SU-DHL-6 (cell line): Measurements from ENCODE around the gene TULP3.

Experiments
- H2AFZ ChIP-seq: fragments of 200-600 bp; sonication (generic); 2 replicates; pipeline ENCODE4 v1.6.1; 2014; ENCODE audit warnings: low read depth, mild to moderate bottlenecking, moderate library complexity, mixed read lengths, antibody characterized with exemption, low read length; ENCODE audit not compliant: severe bottlenecking
- H3F3A ChIP-seq: fragments of 200-600 bp; shearing (Covaris generic); 2 replicates; pipeline ENCODE4 v1.6.0; 2016; ENCODE audit warnings: antibody characterized with exemption, mild to moderate bottlenecking; ENCODE audit not compliant: insufficient read depth
- H3K27ac ChIP-seq: fragments of 200-600 bp; sonication (generic); 2 replicates; pipeline ENCODE4 v1.5.1; 2016; ENCODE audit warnings: low read depth, mild to moderate bottlenecking, low read length, moderate library complexity, mixed read lengths
- H3K27me3 ChIP-seq: fragments of 200-600 bp; sonication (generic), shearing (Covaris generic); 2 replicates; pipeline ENCODE4 v1.6.0; 2014; ENCODE audit warnings: mild to moderate bottlenecking, low read length
- H3K36me3 ChIP-seq: fragments of 200-600 bp; sonication (generic); 2 replicates; pipeline ENCODE4 v1.6.1; 2014; ENCODE audit warnings: mild to moderate bottlenecking, low read length, mixed read lengths
- H3K4me2 ChIP-seq: fragments of 300-600, 200-600 bp; shearing (Covaris generic), sonication (generic); 2 replicates; pipeline ENCODE4 v1.6.0; 2014; ENCODE audit warnings: low read length, low read depth, mild to moderate bottlenecking; ENCODE audit not compliant: poor library complexity, severe bottlenecking
- H3K4me3 ChIP-seq: fragments of 200-600 bp; sonication (generic); 2 replicates; pipeline ENCODE4 v1.5.1; 2014; ENCODE audit warnings: antibody characterized with exemption, low read length, mild to moderate bottlenecking, mixed read lengths; ENCODE audit not compliant: insufficient read depth, poor library complexity, severe bottlenecking
- H3K79me2 ChIP-seq: fragments of 200-600 bp; sonication (generic); 2 replicates; pipeline ENCODE4 v1.6.1; 2014; ENCODE audit warnings: mild to moderate bottlenecking, low read length, moderate library complexity; ENCODE audit not compliant: insufficient read depth
- H3K9ac ChIP-seq: fragments of 200-600 bp; sonication (generic); 2 replicates; pipeline ENCODE4 v1.7.0; 2014; ENCODE audit warnings: mild to moderate bottlenecking, low read length
- H3K9me2 ChIP-seq: fragments of 200-600 bp; sonication (generic); replicated peaks from 2 replicates; pipeline ENCODE4 v1.6.1; 2014; ENCODE audit warnings: low read length; ENCODE audit not compliant: insufficient read depth
- H3K9me3 ChIP-seq: fragments of 200-600 bp; sonication (generic); 2 replicates; pipeline ENCODE4 v1.6.1; 2014; ENCODE audit warnings: low read length, mixed read lengths; ENCODE audit not compliant: insufficient read depth
- H4K20me1 ChIP-seq: fragments of 200-600 bp; sonication (generic); 2 replicates; pipeline ENCODE4 v1.6.1; 2014; ENCODE audit warnings: low read depth, mild to moderate bottlenecking, antibody characterized with exemption, low read length, moderate library complexity, mixed read lengths
- EZH2phosphoT487 ChIP-seq: fragments of 200-600 bp; sonication (generic), shearing (Covaris generic); conservative IDR thresholded peaks from 2 replicates; pipeline ENCODE4 v1.6.1; 2018; ENCODE audit warnings: mild to moderate bottlenecking, antibody characterized with exemption, low read length, moderate library complexity, mixed read lengths
- TF ChIP-seq, protein P1 (sequence below): fragments of 200-600 bp; sonication (generic); IDR thresholded peaks from one replicate; pipeline ENCODE4 v1.5.1; 2017; ENCODE audit warnings: antibody characterized with exemption, mild to moderate bottlenecking, low read length, moderate library complexity; ENCODE audit not compliant: insufficient read depth, poor library complexity, severe bottlenecking

TULP3 gene

DNA sequence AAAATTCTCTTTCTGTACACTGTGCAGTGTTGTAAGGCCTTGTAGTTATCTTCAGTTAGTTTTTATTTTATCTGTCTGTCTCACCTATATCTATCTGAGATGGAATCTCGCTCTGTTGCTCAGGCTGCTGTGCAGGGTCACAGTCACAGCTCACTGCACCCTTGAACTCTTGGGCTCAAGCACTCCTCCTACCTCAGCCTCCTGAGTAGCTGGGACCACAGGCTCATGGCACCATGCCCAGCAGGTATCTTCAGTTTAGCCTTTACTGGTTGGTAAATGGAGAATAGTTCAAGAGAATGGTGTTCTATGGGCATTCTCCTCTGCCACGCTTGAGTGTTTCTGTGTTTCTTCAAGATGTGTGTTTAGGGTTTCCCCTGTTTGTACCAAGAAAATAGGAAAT is 13.6 kb downstream of the TULP3 start:
- Histone ChIP-seq H3K27ac (no peak overlapping the region), H3K36me3 (no peaks in the 10 kb centered on the region), H3K9ac (no peak overlapping the region), H2AFZ (no peak overlapping the region), H4K20me1 (no peaks in the 10 kb centered on the region), H3K9me3 (no peaks in the 10 kb centered on the region), H3K9me2 (no peaks in the 10 kb centered on the region), H3K79me2 (no peaks in the 10 kb centered on the region), H3F3A (no peaks in the 10 kb centered on the region), H3K27me3 (no peaks in the 10 kb centered on the region), H3K4me3 (no peak overlapping the region), H3K4me2 (no peak overlapping the region)
- TF ChIP-seq, protein P1, sequence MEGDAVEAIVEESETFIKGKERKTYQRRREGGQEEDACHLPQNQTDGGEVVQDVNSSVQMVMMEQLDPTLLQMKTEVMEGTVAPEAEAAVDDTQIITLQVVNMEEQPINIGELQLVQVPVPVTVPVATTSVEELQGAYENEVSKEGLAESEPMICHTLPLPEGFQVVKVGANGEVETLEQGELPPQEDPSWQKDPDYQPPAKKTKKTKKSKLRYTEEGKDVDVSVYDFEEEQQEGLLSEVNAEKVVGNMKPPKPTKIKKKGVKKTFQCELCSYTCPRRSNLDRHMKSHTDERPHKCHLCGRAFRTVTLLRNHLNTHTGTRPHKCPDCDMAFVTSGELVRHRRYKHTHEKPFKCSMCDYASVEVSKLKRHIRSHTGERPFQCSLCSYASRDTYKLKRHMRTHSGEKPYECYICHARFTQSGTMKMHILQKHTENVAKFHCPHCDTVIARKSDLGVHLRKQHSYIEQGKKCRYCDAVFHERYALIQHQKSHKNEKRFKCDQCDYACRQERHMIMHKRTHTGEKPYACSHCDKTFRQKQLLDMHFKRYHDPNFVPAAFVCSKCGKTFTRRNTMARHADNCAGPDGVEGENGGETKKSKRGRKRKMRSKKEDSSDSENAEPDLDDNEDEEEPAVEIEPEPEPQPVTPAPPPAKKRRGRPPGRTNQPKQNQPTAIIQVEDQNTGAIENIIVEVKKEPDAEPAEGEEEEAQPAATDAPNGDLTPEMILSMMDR = no peak
- no peak for TF ChIP-seq EZH2phosphoT487

DNA sequence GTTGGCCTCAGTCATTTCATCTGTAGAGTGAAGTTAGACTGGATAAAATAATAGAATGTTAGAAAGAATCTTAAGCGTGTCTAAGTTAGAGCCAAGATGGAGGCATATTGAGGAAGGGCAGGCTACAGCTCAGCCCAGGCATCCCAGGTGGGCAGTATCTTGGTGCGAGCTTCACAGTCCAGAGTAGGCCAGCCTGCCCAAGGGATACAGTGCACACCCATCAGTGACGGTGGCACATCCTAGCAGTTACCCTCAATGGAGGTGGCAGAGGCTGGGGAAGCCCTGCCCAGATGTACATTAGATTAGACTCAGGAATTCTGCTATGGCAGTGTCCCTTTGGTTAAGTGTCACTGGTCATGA is 21.5 kb downstream of the TULP3 start:
- no peaks in the 10 kb centered on the region for H4K20me1 ChIP-seq
- H2AFZ ChIP-seq = no peak overlapping the region
- H3K36me3 ChIP-seq = no peaks in the 10 kb centered on the region
- H3K9me3 ChIP-seq = no peaks in the 10 kb centered on the region
- H3K9me2 ChIP-seq = no peaks in the 10 kb centered on the region
- TF ChIP-seq EZH2phosphoT487 = no peak
- TF ChIP-seq, protein P1 = no peak
- H3F3A ChIP-seq = no peaks in the 10 kb centered on the region
- no peaks in the 10 kb centered on the region for H3K27me3 ChIP-seq
- H3K27ac ChIP-seq = no peak overlapping the region
- H3K4me3 ChIP-seq = no peak overlapping the region
- H3K4me2 ChIP-seq = no peak overlapping the region
- H3K79me2 ChIP-seq = no peaks in the 10 kb centered on the region
- no peak overlapping the region for H3K9ac ChIP-seq

DNA sequence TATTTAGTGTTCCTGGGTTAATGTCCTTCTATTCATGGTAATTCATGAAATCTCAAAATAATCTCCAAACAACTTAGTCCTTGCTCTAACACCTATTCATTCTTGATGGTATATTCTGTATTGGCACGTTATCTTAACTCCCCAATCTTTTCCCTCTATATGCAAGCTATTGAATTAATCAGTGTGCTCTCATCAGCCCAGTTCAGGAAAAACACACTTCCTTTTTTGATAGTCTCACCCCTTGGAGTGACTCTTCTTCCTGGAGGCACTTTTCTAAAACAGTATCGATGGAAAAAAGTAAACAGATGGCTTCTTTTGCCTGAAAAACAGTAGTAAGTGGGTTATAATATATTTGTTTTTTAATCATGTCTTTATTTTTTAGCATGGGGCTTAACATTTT is 28.6 kb downstream of the TULP3 start:
- no peaks in the 10 kb centered on the region for H3K9me2 ChIP-seq
- TF ChIP-seq EZH2phosphoT487 = no peak
- TF ChIP-seq, protein P1 = no peak
- no peaks in the 10 kb centered on the region for H3K27me3 ChIP-seq
- H3K4me3 ChIP-seq = no peak overlapping the region
- H3K9me3 ChIP-seq = no peaks in the 10 kb centered on the region
- H3K36me3 ChIP-seq = no peaks in the 10 kb centered on the region
- H3F3A ChIP-seq = no peaks in the 10 kb centered on the region
- no peak overlapping the region for H3K9ac ChIP-seq
- H4K20me1 ChIP-seq = no peaks in the 10 kb centered on the region
- H3K27ac ChIP-seq = no peak overlapping the region
- no peaks in the 10 kb centered on the region for H3K79me2 ChIP-seq
- H2AFZ ChIP-seq = no peak overlapping the region
- H3K4me2 ChIP-seq = no peak overlapping the region

DNA sequence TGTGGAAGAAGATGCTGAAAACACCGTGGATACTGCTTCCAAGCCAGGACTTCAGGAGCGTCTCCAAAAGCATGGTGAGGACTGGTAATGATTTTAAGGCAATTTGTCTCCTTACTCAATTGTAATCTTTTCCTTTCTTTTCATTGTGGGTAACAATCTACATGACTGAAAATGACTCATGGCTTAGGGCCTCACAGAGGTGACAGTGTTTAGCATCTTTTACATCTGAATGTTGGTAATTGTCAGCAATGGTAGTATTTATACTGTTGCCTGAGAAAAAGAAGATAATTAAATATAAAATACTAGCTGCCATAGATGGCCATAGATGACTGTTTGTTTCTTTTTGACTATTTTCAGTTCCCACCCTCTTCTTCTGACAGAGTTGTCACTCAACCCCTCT is 31.6 kb downstream of the TULP3 start:
- Histone ChIP-seq H3K4me3 (no peak overlapping the region), H2AFZ (no peak overlapping the region), H3K9me2 (no peaks in the 10 kb centered on the region), H3K9me3 (no peaks in the 10 kb centered on the region), H3K79me2 (no peaks in the 10 kb centered on the region), H3K27me3 (no peaks in the 10 kb centered on the region), H3F3A (no peaks in the 10 kb centered on the region), H3K27ac (no peak overlapping the region), H3K36me3 (no peaks in the 10 kb centered on the region), H4K20me1 (no peaks in the 10 kb centered on the region), H3K9ac (no peak overlapping the region), H3K4me2 (no peak overlapping the region)
- no peak for TF ChIP-seq EZH2phosphoT487
- TF ChIP-seq, protein P1 = no peak
